Bronchial smooth muscle cell (primary cell): ENCODE measurements around the gene OOSP2. TPM values are rescaled to one million over a fixed set of nuclear protein-coding genes. Genes with fewer than 3 reads are reported as not detected.

Experiments
- total RNA-seq: library from RNA; depleted of rRNA; stranded (reverse); fragments of >200 nt; gene quantifications from 2 replicates; pipeline ENCODE4 v1.2.1, GENCODE V29; 2014

OOSP2 gene
- total RNA-seq = not detected in 2 replicates

DNA sequence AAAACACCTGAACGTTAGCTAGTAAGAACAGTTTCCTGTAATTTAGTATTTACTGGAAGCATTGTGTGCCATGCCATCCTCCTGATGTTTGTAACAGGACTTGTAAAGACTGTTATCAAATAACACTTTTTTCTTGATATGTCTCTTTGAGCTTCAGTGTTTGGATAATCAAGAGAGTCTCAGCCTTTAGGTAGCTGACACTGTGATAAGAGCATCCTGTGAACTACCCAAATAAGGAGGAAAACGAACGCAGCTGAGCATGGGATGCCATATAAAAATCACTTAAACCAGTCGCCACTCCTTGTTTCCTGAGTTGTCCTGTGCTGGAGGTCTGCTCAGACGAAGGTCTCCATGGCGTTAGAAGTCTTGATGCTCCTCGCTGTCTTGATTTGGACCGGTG, at the start of gene OOSP2:
TSS of gene OOSP2 (plus strand) at position 301 of the 400 bp plus-strand sequence. CDS start at position 352, 51 bp downstream.

DNA sequence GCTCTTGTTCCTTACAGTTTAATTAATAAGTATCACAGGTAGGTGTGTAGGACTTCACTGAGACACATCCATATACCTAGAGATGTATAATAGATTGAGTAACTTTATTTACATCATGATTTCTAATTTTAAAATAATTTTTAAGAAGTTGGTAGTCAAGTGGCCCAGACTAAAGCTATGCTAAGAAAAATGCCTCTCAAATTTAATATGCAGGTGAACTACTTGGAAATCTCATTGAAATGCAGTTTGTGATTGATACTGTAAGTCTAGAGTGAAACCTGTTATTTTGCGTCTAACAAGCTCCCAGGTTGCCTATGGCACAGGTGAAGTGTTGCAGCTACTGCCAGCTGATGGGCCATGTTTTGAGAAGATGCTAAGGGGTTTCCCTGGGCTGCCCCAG, 23.3 kb upstream of the OOSP2 start, which contains the start of gene OOSP4B:
TSS of gene OOSP4B (plus strand) at position 301 of the 400 bp plus-strand sequence.

DNA sequence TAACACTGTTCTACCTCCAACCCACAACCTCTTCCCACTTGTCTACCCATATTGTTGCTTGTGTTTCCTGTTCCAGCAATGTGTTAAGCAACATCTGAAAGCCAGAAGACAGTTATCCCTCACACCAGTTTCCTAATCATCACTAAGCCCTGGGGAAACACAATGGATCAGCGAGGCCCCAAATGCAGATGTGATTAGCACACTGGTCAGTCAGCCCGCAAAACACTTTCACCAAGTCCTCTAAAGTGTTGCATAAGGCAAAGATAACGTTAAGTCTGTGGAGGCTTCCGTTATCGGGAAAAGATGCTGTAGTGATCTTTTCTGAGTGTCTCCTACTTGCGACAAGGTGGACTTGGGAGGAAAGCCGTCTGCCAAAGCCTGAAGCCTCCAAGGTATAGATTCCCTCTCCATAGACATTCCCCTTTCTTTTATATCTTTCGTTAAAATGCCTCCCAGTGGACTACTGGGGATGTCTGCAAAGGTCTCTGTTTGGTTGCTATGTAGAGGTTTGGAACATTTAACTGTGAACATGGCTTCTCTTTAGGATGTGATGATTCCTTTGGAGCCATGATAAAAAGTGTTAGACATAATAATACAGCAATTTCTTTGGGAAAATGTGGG, 16.2 kb downstream of the OOSP2 start, which contains the start of gene MS4A3:
TSS of gene MS4A3 (plus strand) at position 317 of the 621 bp plus-strand sequence. CDS start 4,496 bp downstream, outside the sequence.

GRCh38 chr11:60088364-60088763, 48.2 kb downstream of the OOSP2 start, which contains the start of gene MS4A2:
Gene MS4A2 (plus strand): TSS chr11:60088664. CDS start chr11:60088766, 102 bp downstream.

Other genes with a start within 250 kb of the OOSP2 start
- gene MRPL16, start 229.6 kb upstream of the OOSP2 start, total RNA-seq = 40.8 and 47.0 TPM in 2 replicates
- not detected in 2 replicates for gene CBLIF, start 194.9 kb upstream of the OOSP2 start, total RNA-seq
- gene TCN1, start 173.9 kb upstream of the OOSP2 start, total RNA-seq = not detected in 2 replicates
- not detected in 2 replicates for gene OOSP3, start 161.6 kb upstream of the OOSP2 start, total RNA-seq
- not detected in 2 replicates for gene OOSP1, start 102.0 kb upstream of the OOSP2 start, total RNA-seq
- gene OOSP4A, start 76.4 kb upstream of the OOSP2 start, total RNA-seq = not detected in 2 replicates
- not detected in 2 replicates for gene OOSP4B, start 23.2 kb upstream of the OOSP2 start, total RNA-seq
- gene MS4A3, start 16.3 kb downstream of the OOSP2 start, total RNA-seq = not detected in 2 replicates
- gene MS4A2, start 48.3 kb downstream of the OOSP2 start, total RNA-seq = not detected in 2 replicates
- not detected in 2 replicates for gene MS4A6A, start 142.7 kb downstream of the OOSP2 start, total RNA-seq
- gene MS4A4E, start 202.7 kb downstream of the OOSP2 start, total RNA-seq = not detected in 2 replicates
- gene MS4A4A, start 240.3 kb downstream of the OOSP2 start, total RNA-seq = not detected in 2 replicates